ENCODE results near the gene CAB39L. TPM values are rescaled to one million over a fixed set of nuclear protein-coding genes. Genes with fewer than 3 reads are reported as not detected.

Gene CAB39L
- total and polyA plus RNA-seq, 10 donors, result 1.6 to 7.5 (median 5.9) TPM

DNA sequence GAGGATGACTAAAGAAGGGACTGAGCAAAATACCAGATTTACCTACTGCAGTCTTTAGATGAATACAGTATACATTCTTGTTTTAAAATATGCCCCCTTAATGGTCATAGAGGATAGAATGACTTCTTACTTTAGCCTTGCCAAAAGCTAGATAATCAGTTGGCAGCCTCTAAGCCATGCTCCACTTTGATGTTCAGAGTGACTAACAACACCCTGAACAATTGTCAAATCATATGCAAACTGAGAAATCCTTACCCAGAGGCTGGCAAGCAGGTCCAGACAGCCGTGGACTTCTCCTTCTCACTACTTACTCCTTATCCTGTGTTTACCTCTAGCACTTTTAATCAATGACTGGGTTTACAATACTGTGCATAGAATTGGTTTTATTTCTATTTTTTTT lies 28.3 kb upstream of the CAB39L start:
- no peak overlapping the region for H3K27ac ChIP-seq
- 73 to 92% (median 85%) methylated on average over 1 of the region's 1 CpG for WGBS, 5 donors
- no peak overlapping the region for H3K4me3 ChIP-seq
- peaks cover 8 to 100% (median 56%) of the 10 kb centered on the region in 6 donors for H3K36me3 ChIP-seq
- H3K9me3 ChIP-seq, result no peaks in the 10 kb centered on the region
- intact Hi-C loops (cut with DNase I; ENCODE audit: low total_unique reads), result no loop called here
- DNase-seq, result no peak
- no peak for TF ChIP-seq POLR2A (IDR thresholded peaks at IDR 0.05)
- no peaks in the 10 kb centered on the region for H3K27me3 ChIP-seq (replicated peaks in 1 of 7)
- H3K4me1 ChIP-seq, result no peaks in the 10 kb centered on the region

DNA sequence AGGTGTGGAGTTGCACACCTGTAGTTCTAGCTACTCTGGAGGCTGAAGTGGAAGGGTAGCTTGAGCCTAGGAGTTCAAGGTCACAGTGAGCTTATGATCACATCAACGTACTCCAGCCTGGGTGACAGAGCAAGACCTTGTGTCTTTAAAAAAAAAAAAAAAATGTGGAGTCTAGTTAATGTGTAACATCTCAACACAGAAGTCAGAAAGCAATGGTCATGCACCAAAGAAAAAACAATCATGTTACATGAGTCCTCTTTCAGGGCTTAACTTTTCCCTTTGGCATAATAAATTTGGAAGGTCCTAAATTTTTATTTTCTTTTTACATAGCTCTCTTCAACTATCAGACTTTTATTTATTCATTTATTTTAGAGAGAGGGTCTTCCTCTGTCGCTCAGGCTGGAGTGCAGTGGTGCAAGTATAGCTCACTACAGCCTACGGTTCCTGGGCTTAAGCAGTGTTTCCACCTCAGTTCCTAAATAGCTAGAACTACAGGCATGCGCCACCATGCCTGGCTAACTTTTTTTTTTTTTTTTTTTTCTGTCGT lies 22.5 kb upstream of the CAB39L start:
- intact Hi-C loops (cut with DNase I; ENCODE audit: low total_unique reads), result no loop called here
- TF ChIP-seq CTCF (IDR thresholded peaks at IDR 0.05 in 8 of 11, conservative IDR thresholded peaks at IDR 0.05 in 3 of 11) (no peak), POLR2AphosphoS5 (IDR thresholded peaks at IDR 0.05) (no peak), POLR2A (IDR thresholded peaks at IDR 0.05) (no peak)
- WGBS, 5 donors, result 78 to 95% (median 92%) methylated on average over 5 of the region's 5 CpGs
- no peak overlapping the region for H3K27ac ChIP-seq
- no peak for DNase-seq
- no peaks in the 10 kb centered on the region for H3K4me1 ChIP-seq
- H3K9me3 ChIP-seq, result peaks cover 0 to 25% (median 21%) of the 10 kb centered on the region in 8 donors
- no peak overlapping the region for H3K4me3 ChIP-seq
- H3K27me3 ChIP-seq (replicated peaks in 1 of 7), result no peaks in the 10 kb centered on the region
- H3K36me3 ChIP-seq, result peaks cover 8 to 100% (median 65%) of the 10 kb centered on the region in 6 donors

DNA sequence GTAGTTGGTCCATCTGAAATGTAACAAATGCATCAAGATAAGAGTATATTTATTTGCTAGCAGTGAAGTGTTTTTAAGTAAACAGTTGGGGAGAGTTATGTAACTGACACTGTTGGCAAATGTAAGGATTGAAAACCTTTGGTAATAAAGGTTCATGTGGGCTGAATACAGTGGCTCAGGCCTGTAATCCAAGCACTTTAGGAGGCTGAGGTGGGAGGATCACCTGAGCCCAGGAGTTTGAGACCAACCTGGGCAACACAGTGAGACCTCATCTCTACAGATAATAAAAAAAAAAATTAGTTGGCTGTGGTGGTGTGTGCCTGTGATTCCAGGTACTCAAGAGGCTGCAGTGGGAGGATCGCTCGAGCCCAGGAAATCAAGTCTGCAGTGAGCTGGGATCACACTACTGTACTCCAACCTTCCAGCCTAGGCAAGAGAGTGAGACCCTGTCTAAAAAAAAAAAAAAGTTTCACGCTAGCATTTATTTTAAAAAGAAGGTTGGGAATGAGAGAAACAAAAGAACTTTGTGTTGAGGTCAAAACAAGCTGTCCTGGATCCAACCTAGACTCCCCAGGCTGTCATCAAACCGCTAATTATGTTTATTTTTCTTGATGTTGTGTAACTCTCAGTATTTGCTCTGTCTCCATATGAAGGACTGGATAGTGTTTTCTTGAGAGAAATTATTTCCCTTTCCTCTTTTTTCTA lies 20.9 kb upstream of the CAB39L start:
- no peaks in the 10 kb centered on the region for H3K27me3 ChIP-seq (replicated peaks in 1 of 7)
- H3K36me3 ChIP-seq, result peaks cover 8 to 100% (median 62%) of the 10 kb centered on the region in 6 donors
- no peak overlapping the region for H3K27ac ChIP-seq
- WGBS, 5 donors, result 96 to 99% (median 97%) methylated on average over 4 of the region's 4 CpGs
- peaks cover 0 to 25% (median 21%) of the 10 kb centered on the region in 8 donors for H3K9me3 ChIP-seq
- no peak for TF ChIP-seq POLR2AphosphoS5 (IDR thresholded peaks at IDR 0.05)
- no peak for TF ChIP-seq POLR2A (IDR thresholded peaks at IDR 0.05)
- no peak for TF ChIP-seq CTCF (IDR thresholded peaks at IDR 0.05 in 8 of 11, conservative IDR thresholded peaks at IDR 0.05 in 3 of 11)
- no peaks in the 10 kb centered on the region for H3K4me1 ChIP-seq
- no peak for DNase-seq
- intact Hi-C loops (cut with DNase I; ENCODE audit: low total_unique reads), result no loop called here
- H3K4me3 ChIP-seq, result no peak overlapping the region

GRCh38 chr13:49464085-49464484 lies 20.2 kb upstream of the CAB39L start:
- no peak overlapping the region for H3K27ac ChIP-seq
- no peaks in the 10 kb centered on the region for H3K4me1 ChIP-seq
- intact Hi-C loops (cut with DNase I; ENCODE audit: low total_unique reads), result no loop called here
- H3K27me3 ChIP-seq (replicated peaks in 1 of 7), result no peaks in the 10 kb centered on the region
- no peak for DNase-seq
- TF ChIP-seq CTCF (IDR thresholded peaks at IDR 0.05 in 8 of 11, conservative IDR thresholded peaks at IDR 0.05 in 3 of 11) (no peak), POLR2AphosphoS5 (IDR thresholded peaks at IDR 0.05) (no peak), POLR2A (IDR thresholded peaks at IDR 0.05) (no peak)
- H3K9me3 ChIP-seq, result peaks cover 0 to 25% (median 21%) of the 10 kb centered on the region in 8 donors
- H3K36me3 ChIP-seq, result peaks cover 8 to 95% (median 59%) of the 10 kb centered on the region in 6 donors
- no peak overlapping the region for H3K4me3 ChIP-seq
- WGBS, 5 donors, result 83 to 100% (median 91%) methylated on average over 1 of the region's 1 CpG
